ENCODE measurements around the gene PBX1.

GRCh38 chr1:164647211-164647610, 88.2 kb downstream of the PBX1 start:
- TF ChIP-seq CTCF (IDR thresholded peaks at IDR 0.05; ENCODE audit: low read length) (no peak), EZH2phosphoT487 (IDR thresholded peaks at IDR 0.05; ENCODE audit: low read length) (no peak), EZH2 (optimal IDR thresholded peaks at IDR 0.05; ENCODE audit: low read depth, low read length) (no peak)
